ENCODE measurements around the gene WDR75.
A peak's percentile ranks its signal among the peaks of the same experiment; 100 is the strongest.

WDR75 gene

GRCh38 chr2:189440644-189440946, 679 bp upstream of the WDR75 start:
- no peak for TF ChIP-seq CTCF (IDR thresholded peaks at IDR 0.05; ENCODE audit: insufficient read depth, low read depth, low read length, missing control alignments)
- DNase-seq (ENCODE audit: low read depth) = no peak
- H3K4me3 ChIP-seq (ENCODE audit: low read depth, low read length) = peak overlapping the region; percentile 81

DNA sequence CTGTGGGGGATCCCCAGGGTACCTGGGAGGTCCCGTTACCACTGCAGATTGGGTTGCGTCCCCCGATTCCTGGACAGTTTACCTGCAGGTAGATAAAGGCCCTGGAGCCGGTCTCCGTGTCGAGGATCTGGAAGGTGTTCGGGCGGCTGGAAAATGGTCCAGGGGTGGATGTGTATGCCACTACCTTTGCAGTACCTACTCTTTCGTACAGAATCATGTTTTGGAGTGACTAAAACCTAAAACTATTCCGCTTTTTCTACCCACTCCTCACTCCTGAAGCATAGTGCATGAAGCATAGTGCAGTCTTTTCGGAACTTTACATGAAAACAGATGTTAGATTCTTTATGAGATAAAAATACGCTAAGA, 418 bp downstream of the WDR75 start:
- no peak for TF ChIP-seq CTCF (IDR thresholded peaks at IDR 0.05; ENCODE audit: insufficient read depth, low read depth, low read length, missing control alignments)
- DNase-seq (ENCODE audit: low read depth) = no peak
- H3K4me3 ChIP-seq (ENCODE audit: low read depth, low read length) = peak overlapping the region; percentile 81

DNA sequence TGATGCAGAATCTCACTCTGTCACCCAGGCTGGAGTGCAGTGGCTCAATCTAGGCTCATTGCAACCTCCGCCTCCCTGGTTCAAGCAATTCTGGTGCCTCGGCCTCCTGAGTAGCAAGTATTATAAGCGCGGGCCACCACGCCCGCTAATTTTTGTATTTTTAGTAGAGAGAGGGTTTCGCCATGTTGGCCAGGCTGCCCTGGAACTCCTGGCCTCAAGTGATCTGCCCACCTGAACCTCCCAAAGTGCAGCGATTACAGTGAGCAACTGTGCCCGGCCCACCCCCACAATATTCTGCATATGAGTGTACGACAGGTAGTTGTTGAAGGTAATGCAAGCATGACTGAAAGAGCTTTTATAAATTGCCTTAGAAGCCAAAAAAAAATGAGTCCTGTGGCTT, 1.2 kb downstream of the WDR75 start:
- no peak for TF ChIP-seq CTCF (IDR thresholded peaks at IDR 0.05; ENCODE audit: insufficient read depth, low read depth, low read length, missing control alignments)
- DNase-seq (ENCODE audit: low read depth) = no peak
- H3K4me3 ChIP-seq (ENCODE audit: low read depth, low read length) = peak overlapping the region; percentile 81

DNA sequence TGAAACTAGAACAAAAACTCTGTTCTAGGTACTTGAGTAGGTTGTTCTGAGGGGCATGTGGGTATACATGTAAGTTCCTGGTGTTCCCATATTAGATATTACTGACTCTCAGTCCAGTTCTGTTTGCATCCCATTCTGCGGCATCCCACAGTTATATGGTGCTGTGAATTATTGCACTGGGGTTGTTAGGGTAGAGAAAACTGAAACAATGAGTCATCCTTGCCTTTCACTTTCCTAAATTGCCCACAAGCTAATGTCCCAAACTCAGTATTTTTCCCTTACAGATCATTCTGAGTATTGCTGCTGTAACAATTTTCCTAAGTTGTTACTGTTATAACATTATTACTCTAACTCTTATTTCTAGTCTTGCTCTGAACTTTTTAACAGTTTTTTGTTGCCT, 3.0 kb downstream of the WDR75 start:
- TF ChIP-seq CTCF (IDR thresholded peaks at IDR 0.05; ENCODE audit: insufficient read depth, low read depth, low read length, missing control alignments) = no peak
- peak overlapping the region; percentile 1 for H3K4me3 ChIP-seq (ENCODE audit: low read depth, low read length)
- DNase-seq (ENCODE audit: low read depth) = peak; percentile 46

GRCh38 chr2:189446780-189447179, 5.5 kb downstream of the WDR75 start:
- DNase-seq (ENCODE audit: low read depth) = no peak
- no peak for TF ChIP-seq CTCF (IDR thresholded peaks at IDR 0.05; ENCODE audit: insufficient read depth, low read depth, low read length, missing control alignments)
- no peak overlapping the region for H3K4me3 ChIP-seq (ENCODE audit: low read depth, low read length)

DNA sequence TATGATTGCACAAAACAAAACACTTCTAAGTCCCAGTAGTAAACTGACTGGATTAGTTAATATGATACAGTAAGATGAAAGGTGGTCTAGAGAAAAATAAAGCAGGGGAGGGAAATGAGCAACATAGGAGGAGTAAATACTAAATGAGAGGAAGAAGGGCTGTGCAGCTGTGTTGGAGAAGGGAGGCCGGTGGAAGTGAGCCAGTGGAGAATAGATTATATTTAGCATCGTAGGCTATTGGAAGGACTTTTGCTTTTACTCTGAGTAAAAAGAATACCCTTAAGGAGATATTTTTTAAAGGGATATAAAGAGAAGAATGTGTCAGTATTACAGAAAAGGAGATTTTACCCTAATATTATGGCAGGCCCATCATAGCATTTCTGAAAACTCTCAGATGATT, 12.7 kb downstream of the WDR75 start:
- DNase-seq (ENCODE audit: low read depth) = no peak
- TF ChIP-seq CTCF (IDR thresholded peaks at IDR 0.05; ENCODE audit: insufficient read depth, low read depth, low read length, missing control alignments) = no peak
- no peak overlapping the region for H3K4me3 ChIP-seq (ENCODE audit: low read depth, low read length)

DNA sequence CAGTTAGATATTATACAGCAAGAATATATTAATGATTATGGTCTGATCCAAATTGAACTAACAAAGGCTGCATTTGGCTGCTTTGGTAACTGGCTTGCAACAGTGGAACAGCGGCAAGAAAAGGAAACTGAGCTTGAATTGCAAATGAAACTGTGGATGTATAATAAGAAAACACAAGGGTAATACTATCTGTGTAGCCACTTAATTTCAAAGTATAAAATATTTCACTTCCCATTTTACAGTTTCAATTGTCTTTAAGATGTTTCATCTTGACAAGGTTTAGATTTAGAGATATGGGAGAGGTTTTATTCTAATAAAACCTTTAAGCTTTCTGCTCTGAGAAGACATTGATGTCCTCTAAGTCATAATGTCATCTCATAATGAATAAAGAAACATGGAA, 23.8 kb downstream of the WDR75 start:
- H3K4me3 ChIP-seq (ENCODE audit: low read depth, low read length) = no peak overlapping the region
- DNase-seq (ENCODE audit: low read depth) = no peak
- no peak for TF ChIP-seq CTCF (IDR thresholded peaks at IDR 0.05; ENCODE audit: insufficient read depth, low read depth, low read length, missing control alignments)
